Activated CD4-positive, alpha-beta T cell treated with anti-CD3 and anti-CD28 coated beads, Interleukin-2, amount 10 ng/mL, durations not matched to agents 7 days and 5 days (primary cell): ENCODE data around the gene C1GALT1. TPM values are rescaled to one million over a fixed set of nuclear protein-coding genes. Genes with fewer than 3 reads are reported as not detected.

ENCODE experiments used
- CTCF ChIA-PET: fragments of 350-600 bp; sonication (Branson Sonifier 250); formaldehyde crosslinking; loops from one replicate; lab custom pipeline; 2021; ENCODE audit warnings: antibody characterized with exemption; lab: Charles Lee
- POLR2A ChIA-PET: fragments of 350-600 bp; sonication (Branson Sonifier 250); formaldehyde crosslinking; loops from one replicate; lab custom pipeline; 2021; ENCODE audit warnings: antibody characterized with exemption; lab: Charles Lee
- DNase-seq: peaks from one replicate; pipeline ENCODE4 v3.0.0-alpha.2; 2020
- H3K27ac Mint-ChIP-seq: one replicate; pipeline ENCODE4 v1.8.0; 2021; ENCODE audit warnings: mild to moderate bottlenecking, moderate library complexity, mixed read lengths
- H3K27me3 Mint-ChIP-seq: one replicate; pipeline ENCODE4 v1.8.0; 2021; ENCODE audit warnings: mixed read lengths
- H3K36me3 Mint-ChIP-seq: one replicate; pipeline ENCODE4 v1.8.0; 2021; ENCODE audit warnings: low read depth, mixed read lengths
- H3K4me1 Mint-ChIP-seq: one replicate; pipeline ENCODE4 v1.8.0; 2021; ENCODE audit warnings: mixed read lengths
- H3K4me3 Mint-ChIP-seq: one replicate; pipeline ENCODE4 v1.8.0; 2021; ENCODE audit warnings: mild to moderate bottlenecking, moderate library complexity, mixed read lengths
- H3K9me3 Mint-ChIP-seq: one replicate; pipeline ENCODE4 v1.8.0; 2021; ENCODE audit warnings: mixed read lengths
- total RNA-seq, 2 experiments: library from RNA; stranded (reverse); gene quantifications; one replicate each; pipeline ENCODE4 v1.2.3, GENCODE V29; 2021

The C1GALT1 gene
- total RNA-seq, 2 experiments from 2014 or later: 58.2 to 61.4 TPM

DNA sequence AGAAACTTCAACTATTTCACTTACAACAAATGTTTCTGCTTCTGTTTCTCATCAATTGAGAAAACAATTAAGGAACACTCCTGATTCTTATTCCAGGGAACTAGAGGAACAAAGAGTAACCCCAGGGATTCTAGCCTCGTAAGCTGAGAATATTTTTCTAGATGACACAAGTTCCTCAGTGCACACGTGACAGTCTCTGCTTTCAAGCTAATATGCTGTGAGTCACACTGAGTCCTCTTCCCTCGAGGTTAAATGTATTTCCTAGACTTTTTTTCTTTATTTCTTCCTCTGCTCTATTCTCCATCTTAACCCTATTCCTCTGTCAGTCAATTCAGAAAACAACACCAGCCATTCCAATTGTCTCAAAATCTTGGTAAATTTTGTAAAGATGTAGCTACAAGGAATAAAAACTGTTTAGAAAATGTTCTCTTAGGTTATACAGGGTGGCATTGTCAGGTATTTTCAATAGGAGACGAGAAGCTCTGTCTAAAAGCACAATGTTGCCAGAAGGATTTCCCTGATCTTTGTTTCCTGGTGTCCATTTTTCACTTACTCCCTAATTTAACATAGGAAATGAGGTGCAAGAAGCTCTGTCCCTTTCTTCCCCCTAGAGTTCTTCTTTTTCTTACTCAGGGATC is 5.8 kb upstream of the C1GALT1 start:
- no peak overlapping the region for H3K4me3 Mint-ChIP-seq
- POLR2A ChIA-PET: no interaction called here

DNA sequence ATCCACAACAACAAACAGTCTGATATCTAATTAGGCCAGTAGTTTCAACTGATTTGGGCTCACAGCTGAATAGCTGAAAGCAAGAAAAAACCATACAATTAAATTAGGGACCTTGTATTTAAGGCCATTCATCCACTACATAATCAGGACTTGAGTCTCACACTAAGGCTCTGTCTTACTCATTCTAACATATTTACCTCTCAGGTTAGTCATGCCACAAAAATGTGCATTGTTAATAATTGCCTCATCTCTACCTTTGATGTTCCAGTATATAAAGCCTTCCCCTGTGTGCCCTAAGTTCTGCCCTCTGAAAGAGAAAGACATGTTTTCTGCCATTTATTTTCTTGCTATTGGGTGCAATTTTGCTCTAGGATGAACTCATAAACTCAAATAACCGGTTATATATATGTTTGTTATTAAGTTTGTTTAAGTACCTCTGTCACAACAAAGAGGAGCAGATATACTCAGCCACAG is 5.3 kb upstream of the C1GALT1 start:
- POLR2A ChIA-PET: no interaction called here
- H3K27ac Mint-ChIP-seq: no peak overlapping the region
- H3K27me3 Mint-ChIP-seq: no peaks in the 10 kb centered on the region
- peaks cover 46% of the 10 kb centered on the region for H3K36me3 Mint-ChIP-seq
- CTCF ChIA-PET: interaction anchor here (0.9 to 1.4 kb wide), 5 partner anchors 10 to 76 kb away, joined by 3 to 5 read pairs (median 3); no protein-coding TSS in a partner anchor
- H3K4me1 Mint-ChIP-seq: peaks cover 25% of the 10 kb centered on the region
- no peak for DNase-seq
- peaks cover 23% of the 10 kb centered on the region for H3K9me3 Mint-ChIP-seq
- H3K4me3 Mint-ChIP-seq: no peak overlapping the region

More for the DNA sequence above, 5.8 kb upstream of the C1GALT1 start:
- Mint-ChIP-seq H3K27me3 (no peaks in the 10 kb centered on the region), H3K27ac (no peak overlapping the region), H3K36me3 (peaks cover 48% of the 10 kb centered on the region), H3K4me1 (peaks cover 25% of the 10 kb centered on the region), H3K9me3 (peaks cover 23% of the 10 kb centered on the region)
- CTCF ChIA-PET: interaction anchor here (0.9 to 1.6 kb wide), 6 partner anchors 9 to 77 kb away, joined by 3 to 5 read pairs (median 3); no protein-coding TSS in a partner anchor
- DNase-seq: no peak

DNA sequence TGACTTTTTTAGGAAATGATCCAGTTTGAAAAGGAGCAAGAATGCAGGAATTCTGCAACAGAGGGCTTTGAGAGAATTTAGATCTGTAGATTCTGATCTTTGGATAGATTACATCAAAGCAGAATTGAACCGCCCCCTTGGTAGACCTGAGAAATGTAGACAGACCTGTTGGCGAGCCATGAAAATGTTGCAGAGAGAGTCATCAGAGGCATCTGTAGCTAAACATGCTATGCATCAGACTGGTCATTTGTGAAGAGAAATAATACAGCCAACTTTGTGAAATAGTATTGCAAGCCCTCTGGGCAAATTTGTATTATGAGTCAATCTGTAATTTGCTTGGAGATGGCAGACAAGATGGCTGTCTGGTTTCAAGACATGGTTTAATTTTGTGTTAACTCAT is 4.3 kb upstream of the C1GALT1 start:
- CTCF ChIA-PET: interaction anchor here (1.4 kb wide), 2 partner anchors 11 to 32 kb away, joined by 5 read pairs; no protein-coding TSS in a partner anchor

DNA sequence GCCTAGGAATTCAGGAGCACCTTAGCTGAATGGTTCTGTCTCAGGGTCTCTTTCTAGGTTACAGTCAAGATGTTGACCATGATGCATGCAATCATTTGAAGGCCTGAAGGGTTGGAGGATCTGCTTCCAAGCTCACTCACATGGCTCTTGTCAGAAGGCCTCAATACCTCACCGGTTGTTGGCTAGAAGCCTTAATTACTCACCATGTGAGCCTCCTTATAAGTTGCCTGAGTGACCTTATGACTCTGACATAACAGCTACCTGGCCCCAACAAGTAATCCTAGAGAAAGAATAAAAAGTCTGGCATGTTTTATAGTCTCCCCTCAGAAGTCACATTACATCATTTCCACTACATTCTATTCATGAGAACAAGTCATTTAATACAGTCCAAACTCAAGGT is 3.4 kb upstream of the C1GALT1 start:
- no peak overlapping the region for H3K4me3 Mint-ChIP-seq
- H3K36me3 Mint-ChIP-seq: peaks cover 39% of the 10 kb centered on the region
- no peak for DNase-seq
- H3K27me3 Mint-ChIP-seq: no peaks in the 10 kb centered on the region
- H3K4me1 Mint-ChIP-seq: peaks cover 29% of the 10 kb centered on the region
- ChIA-PET CTCF (interaction anchor here (1.2 to 1.4 kb wide), 2 partner anchors 23 to 31 kb away, joined by 3 to 5 read pairs; no protein-coding TSS in a partner anchor), POLR2A (no interaction called here)
- peaks cover 9% of the 10 kb centered on the region for H3K9me3 Mint-ChIP-seq
- H3K27ac Mint-ChIP-seq: no peak overlapping the region

More for the DNA sequence above, 4.3 kb upstream of the C1GALT1 start:
- Mint-ChIP-seq H3K4me3 (no peak overlapping the region), H3K27me3 (no peaks in the 10 kb centered on the region), H3K36me3 (peaks cover 36% of the 10 kb centered on the region), H3K27ac (no peak overlapping the region), H3K9me3 (peaks cover 13% of the 10 kb centered on the region), H3K4me1 (peaks cover 25% of the 10 kb centered on the region)
- POLR2A ChIA-PET: no interaction called here
- no peak for DNase-seq

DNA sequence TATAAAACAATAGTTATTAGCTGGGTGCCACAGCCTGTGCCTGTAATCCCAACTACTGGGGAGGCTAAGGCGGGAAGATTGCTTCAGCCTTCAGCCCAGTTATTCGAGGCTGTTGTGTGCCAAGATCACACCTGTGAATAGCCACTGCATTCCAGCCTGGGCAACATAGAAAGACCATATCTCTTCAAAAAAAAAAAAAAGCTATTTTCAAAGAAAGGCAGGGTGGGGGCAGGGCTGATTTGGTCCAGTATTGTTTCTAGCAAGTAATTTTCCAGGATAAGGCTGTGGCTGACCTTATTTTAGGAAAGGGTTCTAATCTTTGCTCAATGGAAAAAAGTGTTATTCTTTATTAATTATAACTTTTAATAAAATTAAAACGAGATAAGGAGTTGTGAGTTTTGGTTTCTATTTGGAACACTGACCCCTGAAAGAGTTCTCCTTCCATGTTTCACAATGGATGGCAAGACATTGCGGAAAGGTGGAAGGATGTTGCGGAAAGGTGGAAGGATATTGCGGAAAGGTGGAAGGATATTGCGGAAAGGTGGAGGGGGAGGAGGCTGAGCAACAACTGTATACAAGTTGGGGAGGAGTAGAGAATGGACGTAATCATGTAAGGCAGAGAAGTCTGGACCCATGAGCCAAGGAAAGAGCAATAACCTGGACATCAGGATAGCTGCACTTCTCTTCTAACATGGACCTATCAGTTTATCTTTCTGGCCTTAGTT is 1.5 kb upstream of the C1GALT1 start:
- peaks cover 1% of the 10 kb centered on the region for H3K9me3 Mint-ChIP-seq
- peaks cover 41% of the 10 kb centered on the region for H3K36me3 Mint-ChIP-seq
- no peaks in the 10 kb centered on the region for H3K27me3 Mint-ChIP-seq
- peak overlapping the region; percentile 96 for H3K27ac Mint-ChIP-seq
- peaks cover 22% of the 10 kb centered on the region for H3K4me1 Mint-ChIP-seq
- POLR2A ChIA-PET: interaction anchor here (0.7 kb wide), 1 partner anchor 78 kb away, joined by 5 read pairs; no protein-coding TSS in a partner anchor
- CTCF ChIA-PET: interaction anchor here (1.0 to 1.5 kb wide), 5 partner anchors 7 to 460 kb away, joined by 3 to 7 read pairs (median 3); partner anchors contain the start of gene UMAD1
- peak overlapping the region; percentile 76 for H3K4me3 Mint-ChIP-seq
- no peak for DNase-seq

DNA sequence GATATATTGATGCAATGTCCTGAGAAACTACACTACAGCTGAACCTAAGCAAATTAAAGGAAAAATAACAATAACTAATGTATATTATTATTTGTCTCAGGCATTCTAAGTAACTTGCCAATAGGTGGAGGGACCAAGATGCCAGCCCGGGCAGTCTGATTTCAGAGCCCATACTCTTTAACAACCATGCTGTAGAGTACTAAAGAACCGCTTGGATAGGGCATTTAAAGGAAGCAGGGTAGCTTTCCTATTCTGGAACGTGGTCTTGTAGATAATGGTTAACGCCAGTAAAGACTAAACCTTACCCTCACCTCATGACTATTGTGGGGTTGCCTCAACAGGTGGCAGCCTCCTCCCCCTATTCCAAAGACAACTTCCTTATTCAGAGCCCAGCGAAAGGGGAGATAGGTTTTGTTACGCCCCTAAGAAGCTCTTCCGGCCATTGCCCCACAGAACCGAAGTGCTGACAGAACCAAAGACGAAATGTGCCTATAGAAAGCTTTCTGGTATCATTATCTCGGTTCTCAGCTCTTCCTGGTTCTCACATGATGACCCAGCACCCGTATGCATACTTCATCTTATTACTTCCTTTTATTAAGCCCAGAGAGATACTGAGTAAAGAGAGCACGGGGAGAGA is 707 bp upstream of the C1GALT1 start:
- H3K4me1 Mint-ChIP-seq: peaks cover 15% of the 10 kb centered on the region
- POLR2A ChIA-PET: interaction anchor here (0.7 kb wide), 1 partner anchor 78 kb away, joined by 5 read pairs; no protein-coding TSS in a partner anchor
- peak overlapping the region; percentile 96 for H3K27ac Mint-ChIP-seq
- H3K4me3 Mint-ChIP-seq: peak overlapping the region; percentile 76
- H3K36me3 Mint-ChIP-seq: peaks cover 36% of the 10 kb centered on the region
- no peaks in the 10 kb centered on the region for H3K9me3 Mint-ChIP-seq
- peak; percentile 64 for DNase-seq
- CTCF ChIA-PET: interaction anchor here (0.7 to 1.5 kb wide), 7 partner anchors 8 to 459 kb away, joined by 3 to 7 read pairs (median 3); partner anchors contain the start of gene UMAD1
- H3K27me3 Mint-ChIP-seq: no peaks in the 10 kb centered on the region

DNA sequence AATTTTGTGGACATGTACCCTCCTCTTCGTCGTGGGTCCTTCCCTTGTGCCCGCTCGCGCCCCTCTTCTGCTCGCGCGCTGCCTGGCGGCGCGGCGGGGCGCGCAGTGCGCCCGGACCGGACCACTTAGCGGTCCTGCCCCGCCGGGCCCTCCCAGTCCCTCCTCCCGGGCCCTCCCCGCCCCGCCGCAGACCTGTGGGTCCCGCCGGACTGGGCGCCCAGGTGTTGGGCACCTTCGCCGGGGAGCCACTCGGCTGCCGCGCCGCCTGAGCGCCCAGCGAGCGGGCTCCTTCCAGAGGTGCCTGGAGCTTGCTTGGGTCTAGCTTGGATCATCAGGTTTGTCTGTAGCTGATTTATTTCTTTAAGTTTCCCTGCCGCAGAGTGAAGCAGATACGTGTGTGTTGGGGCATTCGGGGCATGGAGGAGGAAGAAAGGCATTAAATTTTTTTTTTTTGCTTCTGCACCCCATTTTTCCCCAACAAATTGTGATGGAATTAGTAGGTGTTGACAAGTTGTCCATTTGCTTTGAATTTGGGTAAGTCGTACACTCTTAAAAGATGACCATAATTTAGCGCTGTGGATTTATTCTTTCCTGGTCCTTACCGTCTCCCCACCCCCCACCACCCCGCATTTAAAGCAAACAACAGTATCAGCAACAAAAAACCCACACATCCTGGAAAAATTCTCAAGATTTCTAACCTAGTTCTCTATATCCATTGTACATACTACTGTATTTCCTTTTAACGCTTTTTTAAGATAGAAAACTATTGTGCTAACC is 905 bp downstream of the C1GALT1 start:
- peaks cover 30% of the 10 kb centered on the region for H3K36me3 Mint-ChIP-seq
- peak; percentile 37 for DNase-seq
- H3K27ac Mint-ChIP-seq: peak overlapping the region; percentile 96
- H3K9me3 Mint-ChIP-seq: no peaks in the 10 kb centered on the region
- H3K27me3 Mint-ChIP-seq: no peaks in the 10 kb centered on the region
- ChIA-PET CTCF (interaction anchor here (0.6 to 1.1 kb wide), 3 partner anchors 11 to 143 kb away, joined by 3 to 5 read pairs (median 3); no protein-coding TSS in a partner anchor), POLR2A (interaction anchor here (0.7 to 1.2 kb wide), 4 partner anchors 26 to 386 kb away, joined by 3 to 7 read pairs (median 4); no protein-coding TSS in a partner anchor)
- H3K4me3 Mint-ChIP-seq: peak overlapping the region; percentile 76
- H3K4me1 Mint-ChIP-seq: peaks cover 9% of the 10 kb centered on the region

DNA sequence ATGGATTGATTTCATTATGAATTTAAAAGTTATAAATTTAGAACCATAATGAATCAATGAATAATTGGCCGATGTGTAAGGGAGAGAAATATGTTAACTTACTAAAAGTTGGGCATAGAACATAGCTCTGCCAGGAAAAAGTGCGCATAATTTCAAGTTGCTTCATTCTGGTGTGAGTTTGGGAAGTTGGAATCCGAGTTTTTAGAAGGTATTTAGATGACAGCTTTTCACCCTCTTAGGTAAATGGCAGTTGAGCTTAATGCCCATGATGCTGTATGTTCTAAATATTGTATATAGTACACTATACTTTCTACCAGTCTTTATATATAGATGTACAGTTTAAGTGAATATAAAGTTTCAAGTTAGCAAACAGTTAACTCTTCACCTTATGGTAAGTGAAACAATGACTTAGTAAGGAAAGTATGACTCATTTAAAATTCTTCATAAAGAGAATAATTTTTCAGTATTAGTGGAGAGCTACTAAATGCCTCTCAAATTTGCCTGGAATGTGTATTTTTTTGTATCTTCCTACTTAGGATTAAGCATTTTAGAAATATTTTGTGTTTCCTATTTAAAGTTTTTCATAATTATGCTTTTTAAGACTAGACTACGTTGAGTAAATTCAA is 1.6 kb downstream of the C1GALT1 start:
- ChIA-PET CTCF (interaction anchor here (1.0 to 1.1 kb wide), 2 partner anchors 10 to 89 kb away, joined by 3 to 5 read pairs; no protein-coding TSS in a partner anchor), POLR2A (interaction anchor here (0.7 to 1.2 kb wide), 4 partner anchors 21 to 79 kb away, joined by 3 to 4 read pairs (median 3); no protein-coding TSS in a partner anchor)
- no peak for DNase-seq
- Mint-ChIP-seq H3K9me3 (no peaks in the 10 kb centered on the region), H3K4me1 (peaks cover 9% of the 10 kb centered on the region), H3K36me3 (peaks cover 27% of the 10 kb centered on the region), H3K27ac (peak overlapping the region; percentile 96), H3K27me3 (no peaks in the 10 kb centered on the region), H3K4me3 (peak overlapping the region; percentile 76)

DNA sequence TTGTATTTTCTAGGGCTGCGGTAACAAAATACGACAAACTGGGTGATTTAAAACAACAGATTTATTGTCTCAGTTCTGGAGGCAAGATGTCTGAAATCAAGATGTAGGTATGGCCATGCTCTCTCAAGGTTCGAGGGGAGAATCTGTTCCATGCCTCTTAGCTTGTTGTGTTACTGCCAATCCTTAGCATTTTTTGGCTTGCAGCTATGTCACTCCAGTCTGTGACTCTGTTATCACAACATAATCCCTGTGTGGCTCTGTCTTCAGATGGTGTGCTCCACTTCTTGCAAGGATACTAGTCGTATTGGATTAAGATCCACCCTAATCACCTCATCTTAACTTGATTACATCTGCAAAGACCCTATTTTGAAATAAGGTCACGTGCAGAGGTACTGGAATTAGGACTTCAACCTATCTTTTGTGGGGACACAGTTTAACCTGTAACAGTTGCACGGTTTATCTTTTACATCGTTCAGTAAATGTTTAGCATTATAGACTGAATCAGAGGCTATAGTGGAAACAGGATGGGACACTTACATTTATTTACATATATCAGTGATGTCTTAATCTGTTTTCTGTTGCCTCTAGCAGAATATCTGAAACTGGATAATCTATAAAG is 3.1 kb downstream of the C1GALT1 start:
- H3K27ac Mint-ChIP-seq: no peak overlapping the region
- H3K27me3 Mint-ChIP-seq: no peaks in the 10 kb centered on the region
- no peaks in the 10 kb centered on the region for H3K9me3 Mint-ChIP-seq
- ChIA-PET CTCF (no interaction called here), POLR2A (no interaction called here)
- H3K36me3 Mint-ChIP-seq: peaks cover 28% of the 10 kb centered on the region
- no peak overlapping the region for H3K4me3 Mint-ChIP-seq
- peaks cover 15% of the 10 kb centered on the region for H3K4me1 Mint-ChIP-seq
- DNase-seq: no peak

DNA sequence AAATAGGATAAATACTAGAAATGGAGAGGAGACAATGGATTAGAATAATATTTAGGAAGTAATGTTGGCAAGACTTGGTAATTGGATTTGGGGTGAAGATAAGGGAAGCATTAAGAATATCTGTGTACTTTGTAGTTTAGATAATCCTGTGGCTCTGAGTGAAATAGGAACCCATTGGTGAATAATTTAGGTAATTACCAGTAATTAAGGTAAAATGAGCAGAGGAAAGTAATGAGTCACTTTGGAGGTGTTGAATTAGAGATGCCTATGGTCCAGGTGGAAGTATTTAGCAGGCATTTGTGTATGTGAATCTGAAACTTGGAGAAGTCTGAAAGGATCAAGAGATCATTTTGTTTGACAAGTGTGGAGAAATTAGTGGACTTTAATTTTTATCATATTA is 5.7 kb downstream of the C1GALT1 start:
- POLR2A ChIA-PET: interaction anchor here (0.6 kb wide), 1 partner anchor 229 kb away, joined by 3 read pairs; no protein-coding TSS in a partner anchor
- H3K4me3 Mint-ChIP-seq: no peak overlapping the region

DNA sequence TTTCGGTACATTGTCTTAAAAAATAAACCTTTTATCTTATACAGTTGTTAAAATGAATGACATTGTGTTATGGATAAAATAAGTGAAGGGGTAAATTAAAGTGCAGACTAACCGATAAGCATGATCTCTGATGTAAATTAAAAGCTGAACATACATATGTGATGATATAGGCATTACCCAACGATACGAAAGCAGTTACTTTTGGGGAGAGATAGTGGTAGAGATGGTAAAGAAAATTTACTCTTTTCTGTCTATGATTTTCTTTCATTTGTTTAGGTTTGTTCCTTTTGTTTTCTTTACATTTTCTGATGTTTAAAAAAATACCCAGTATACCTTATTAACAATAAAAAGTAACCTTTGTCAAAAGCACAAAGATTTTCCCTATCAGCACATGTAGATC is 6.4 kb downstream of the C1GALT1 start:
- Mint-ChIP-seq H3K36me3 (peaks cover 48% of the 10 kb centered on the region), H3K4me3 (no peak overlapping the region), H3K9me3 (peaks cover 9% of the 10 kb centered on the region), H3K27me3 (no peaks in the 10 kb centered on the region), H3K4me1 (peaks cover 29% of the 10 kb centered on the region), H3K27ac (no peak overlapping the region)
- CTCF ChIA-PET: no interaction called here
- POLR2A ChIA-PET: no interaction called here
- no peak for DNase-seq

More for the DNA sequence above, 5.7 kb downstream of the C1GALT1 start:
- Mint-ChIP-seq H3K27me3 (no peaks in the 10 kb centered on the region), H3K4me1 (peaks cover 25% of the 10 kb centered on the region), H3K36me3 (peaks cover 50% of the 10 kb centered on the region), H3K27ac (no peak overlapping the region), H3K9me3 (peaks cover 7% of the 10 kb centered on the region)
- CTCF ChIA-PET: no interaction called here
- DNase-seq: no peak
